DOHH2 (cell line): ENCODE measurements around the gene CASZ1.

Experiments
- H3F3A ChIP-seq: fragments of 200-600 bp; sonication (generic), shearing (Covaris generic); 2 replicates; pipeline ENCODE4 v1.6.0; 2016; ENCODE audit warnings: antibody characterized with exemption, mild to moderate bottlenecking; ENCODE audit not compliant: control insufficient read depth, insufficient read depth
- H3K27ac ChIP-seq: fragments of 200-600 bp; sonication (generic); 2 replicates; pipeline ENCODE4 v1.5.1; 2014; ENCODE audit warnings: low read depth, mild to moderate bottlenecking, low read length, moderate library complexity
- H3K27me3 ChIP-seq: fragments of 200-600 bp; sonication (generic); 2 replicates; pipeline ENCODE4 v1.6.1; 2014; ENCODE audit warnings: mild to moderate bottlenecking, low read length, mixed read lengths; ENCODE audit not compliant: control insufficient read depth
- H3K36me3 ChIP-seq: fragments of 200-600 bp; sonication (generic); 2 replicates; pipeline ENCODE4 v1.6.1; 2014; ENCODE audit warnings: mild to moderate bottlenecking, low read length, moderate library complexity, mixed read lengths; ENCODE audit not compliant: control insufficient read depth
- H3K4me1 ChIP-seq: fragments of 200-600 bp; sonication (generic); 2 replicates; pipeline ENCODE4 v1.6.1; 2014; ENCODE audit warnings: mild to moderate bottlenecking, low read length, mixed read lengths; ENCODE audit not compliant: control insufficient read depth
- H3K4me2 ChIP-seq: fragments of 200-600 bp; sonication (generic); 2 replicates; pipeline ENCODE4 v1.6.0; 2014; ENCODE audit warnings: mild to moderate bottlenecking, low read length, moderate library complexity
- H3K4me3 ChIP-seq: fragments of 200-600 bp; sonication (generic); 2 replicates; pipeline ENCODE4 v1.5.1; 2014; ENCODE audit warnings: mild to moderate bottlenecking, low read length, mixed read lengths
- H3K79me2 ChIP-seq: fragments of 200-600 bp; sonication (generic); 2 replicates; pipeline ENCODE4 v1.6.1; 2014; ENCODE audit warnings: mild to moderate bottlenecking, low read length, mixed read lengths; ENCODE audit not compliant: control insufficient read depth
- H3K9me2 ChIP-seq: fragments of 200-600 bp; sonication (generic); replicated peaks from 2 replicates; pipeline ENCODE4 v1.6.1; 2014; ENCODE audit warnings: mild to moderate bottlenecking, low read length, mixed read lengths; ENCODE audit not compliant: control insufficient read depth
- H3K9me3 ChIP-seq: fragments of 200-600 bp; sonication (generic); 2 replicates; pipeline ENCODE4 v1.6.1; 2014; ENCODE audit warnings: antibody characterized with exemption, low read length, mixed read lengths; ENCODE audit not compliant: control insufficient read depth, insufficient read depth
- H4K20me1 ChIP-seq: fragments of 200-600 bp; sonication (generic); 2 replicates; pipeline ENCODE4 v1.6.0; 2014; ENCODE audit warnings: low read depth, mild to moderate bottlenecking, antibody characterized with exemption, low read length, moderate library complexity; ENCODE audit not compliant: control insufficient read depth, insufficient read depth
- EZH2phosphoT487 ChIP-seq: fragments of 200-600 bp; sonication (generic); IDR thresholded peaks from 2 replicates; pipeline ENCODE4 v1.6.1; 2017; ENCODE audit warnings: borderline replicate concordance, mild to moderate bottlenecking, antibody characterized with exemption, low read length, moderate library complexity, mixed read lengths
- TF ChIP-seq, protein P1 (sequence below): fragments of 200-600 bp; sonication (generic); IDR thresholded peaks from one replicate; pipeline ENCODE4 v1.5.1; 2014; ENCODE audit warnings: antibody characterized with exemption, mild to moderate bottlenecking, low read depth, low read length; ENCODE audit not compliant: poor library complexity, severe bottlenecking

The CASZ1 gene

GRCh38 chr1:10691075-10691739 is 105.2 kb downstream of the CASZ1 start:
- no peak overlapping the region for H3K4me3 ChIP-seq
- no peaks in the 10 kb centered on the region for H3K79me2 ChIP-seq
- no peaks in the 10 kb centered on the region for H3K36me3 ChIP-seq
- H3K9me2 ChIP-seq = no peaks in the 10 kb centered on the region
- no peaks in the 10 kb centered on the region for H4K20me1 ChIP-seq
- H3F3A ChIP-seq = peaks cover 7% of the 10 kb centered on the region; the same call in 1 of the 2 replicates
- H3K27ac ChIP-seq = no peak overlapping the region
- peaks cover 8% of the 10 kb centered on the region for H3K27me3 ChIP-seq
- no peaks in the 10 kb centered on the region for H3K9me3 ChIP-seq
- H3K4me1 ChIP-seq = peaks cover 15% of the 10 kb centered on the region
- H3K4me2 ChIP-seq = no peak overlapping the region
- TF ChIP-seq EZH2phosphoT487 = no peak
- TF ChIP-seq, protein P1, sequence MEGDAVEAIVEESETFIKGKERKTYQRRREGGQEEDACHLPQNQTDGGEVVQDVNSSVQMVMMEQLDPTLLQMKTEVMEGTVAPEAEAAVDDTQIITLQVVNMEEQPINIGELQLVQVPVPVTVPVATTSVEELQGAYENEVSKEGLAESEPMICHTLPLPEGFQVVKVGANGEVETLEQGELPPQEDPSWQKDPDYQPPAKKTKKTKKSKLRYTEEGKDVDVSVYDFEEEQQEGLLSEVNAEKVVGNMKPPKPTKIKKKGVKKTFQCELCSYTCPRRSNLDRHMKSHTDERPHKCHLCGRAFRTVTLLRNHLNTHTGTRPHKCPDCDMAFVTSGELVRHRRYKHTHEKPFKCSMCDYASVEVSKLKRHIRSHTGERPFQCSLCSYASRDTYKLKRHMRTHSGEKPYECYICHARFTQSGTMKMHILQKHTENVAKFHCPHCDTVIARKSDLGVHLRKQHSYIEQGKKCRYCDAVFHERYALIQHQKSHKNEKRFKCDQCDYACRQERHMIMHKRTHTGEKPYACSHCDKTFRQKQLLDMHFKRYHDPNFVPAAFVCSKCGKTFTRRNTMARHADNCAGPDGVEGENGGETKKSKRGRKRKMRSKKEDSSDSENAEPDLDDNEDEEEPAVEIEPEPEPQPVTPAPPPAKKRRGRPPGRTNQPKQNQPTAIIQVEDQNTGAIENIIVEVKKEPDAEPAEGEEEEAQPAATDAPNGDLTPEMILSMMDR = no peak

DNA sequence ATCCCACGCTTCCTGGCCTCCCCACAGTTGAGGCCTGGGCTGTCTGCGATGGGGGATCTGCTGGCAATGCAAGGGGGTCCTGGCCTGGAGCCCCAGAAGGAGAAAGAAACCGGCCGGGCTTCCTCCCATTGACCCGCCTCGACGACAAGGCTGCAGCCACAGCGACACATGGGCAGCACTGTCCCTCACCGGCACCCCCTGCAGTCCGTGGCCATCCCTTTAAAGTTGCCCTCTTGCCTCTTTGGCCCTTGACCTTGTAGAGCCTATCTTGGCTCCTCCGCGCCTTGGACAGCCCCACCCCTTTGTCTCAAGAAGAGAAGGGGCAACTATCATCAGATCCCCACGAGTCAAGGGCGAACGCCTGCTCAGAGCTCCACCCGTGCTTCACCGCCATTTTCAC is 106.0 kb downstream of the CASZ1 start:
- Histone ChIP-seq H3K79me2 (no peaks in the 10 kb centered on the region), H3K9me2 (no peaks in the 10 kb centered on the region), H3K36me3 (no peaks in the 10 kb centered on the region), H3K27me3 (peaks cover 3% of the 10 kb centered on the region; the same call in 1 of the 2 replicates), H3K9me3 (no peaks in the 10 kb centered on the region), H3K4me3 (no peak overlapping the region), H3K27ac (no peak overlapping the region), H3K4me1 (peaks cover 15% of the 10 kb centered on the region), H3F3A (peaks cover 7% of the 10 kb centered on the region; the same call in 1 of the 2 replicates), H4K20me1 (no peaks in the 10 kb centered on the region), H3K4me2 (no peak overlapping the region)
- TF ChIP-seq, protein P1 = peak; percentile 12
- no peak for TF ChIP-seq EZH2phosphoT487

DNA sequence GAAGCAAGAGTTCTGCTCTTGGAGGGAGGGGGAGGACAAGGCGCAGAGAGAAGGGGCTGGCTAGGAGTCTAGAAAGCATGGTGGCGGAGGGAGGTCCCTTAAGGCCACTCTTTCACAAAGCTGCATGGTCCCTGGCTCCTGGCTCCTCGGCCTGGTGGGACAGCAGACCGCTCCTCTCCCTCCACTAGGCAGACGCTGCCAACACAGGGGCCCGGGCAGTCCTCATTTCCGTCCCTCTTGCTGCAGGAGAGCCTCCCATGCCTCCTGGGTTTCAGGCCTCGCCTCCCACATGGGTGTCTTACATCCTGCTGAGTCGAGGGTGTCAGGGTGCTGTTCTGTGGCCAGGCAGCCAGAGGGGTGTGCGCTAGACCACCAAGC is 108.0 kb downstream of the CASZ1 start:
- Histone ChIP-seq H3K9me2 (no peaks in the 10 kb centered on the region), H3F3A (peaks cover 7% of the 10 kb centered on the region; the same call in 1 of the 2 replicates), H3K27ac (no peak overlapping the region), H3K36me3 (no peaks in the 10 kb centered on the region), H3K9me3 (no peaks in the 10 kb centered on the region), H3K79me2 (no peaks in the 10 kb centered on the region), H4K20me1 (no peaks in the 10 kb centered on the region), H3K4me2 (no peak overlapping the region), H3K27me3 (no peaks in the 10 kb centered on the region), H3K4me1 (peaks cover 10% of the 10 kb centered on the region), H3K4me3 (no peak overlapping the region)
- TF ChIP-seq, protein P1 = no peak
- no peak for TF ChIP-seq EZH2phosphoT487
